Measurements from ENCODE around the gene IGSF21.
"Not testable (repeated sequence)": the region's sequence is repeated elsewhere in the genome, so short reads cannot be mapped to it uniquely, and the experiment has no call there.

IGSF21 gene

DNA sequence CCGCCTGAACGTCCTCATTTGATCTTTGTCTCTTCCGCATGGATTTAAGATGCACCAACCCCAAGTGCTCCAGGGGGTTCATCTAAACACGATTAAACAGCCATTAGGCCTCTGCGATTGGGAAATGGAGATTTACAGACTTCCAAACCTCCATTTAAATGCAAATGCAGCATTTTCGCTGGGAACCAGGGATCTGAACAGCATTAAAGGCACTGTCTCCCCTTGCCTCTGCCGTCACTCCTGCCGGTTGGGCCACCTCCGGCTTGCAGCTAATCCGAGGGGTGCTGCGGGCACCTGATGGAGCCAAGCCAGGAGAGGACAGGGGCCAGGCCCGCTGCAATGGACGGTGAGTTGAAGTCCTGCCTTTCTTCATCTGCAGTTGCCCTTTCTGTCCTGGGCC lies 302.8 kb downstream of the IGSF21 start:
- DNase-seq, result no peak

DNA sequence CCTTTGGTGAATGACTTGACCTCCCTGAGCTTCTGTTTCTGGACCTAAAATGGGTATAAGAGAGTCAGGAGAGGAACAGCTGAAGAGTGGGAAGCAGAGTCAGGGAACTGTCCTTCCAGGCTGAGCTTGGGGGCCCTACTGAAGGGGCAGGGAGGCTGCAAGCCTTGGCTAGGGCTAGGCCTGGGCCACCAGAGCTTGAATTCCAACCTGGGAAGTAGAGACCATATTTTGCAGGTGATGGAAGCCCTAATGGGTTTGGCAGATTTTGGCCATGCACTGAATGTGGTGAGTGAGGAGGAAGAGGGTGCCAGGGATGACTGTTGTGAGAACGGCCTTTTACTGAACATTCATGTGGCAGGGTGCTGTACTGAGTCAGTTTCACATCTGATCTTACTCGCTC lies 303.7 kb downstream of the IGSF21 start:
- no peak for DNase-seq

DNA sequence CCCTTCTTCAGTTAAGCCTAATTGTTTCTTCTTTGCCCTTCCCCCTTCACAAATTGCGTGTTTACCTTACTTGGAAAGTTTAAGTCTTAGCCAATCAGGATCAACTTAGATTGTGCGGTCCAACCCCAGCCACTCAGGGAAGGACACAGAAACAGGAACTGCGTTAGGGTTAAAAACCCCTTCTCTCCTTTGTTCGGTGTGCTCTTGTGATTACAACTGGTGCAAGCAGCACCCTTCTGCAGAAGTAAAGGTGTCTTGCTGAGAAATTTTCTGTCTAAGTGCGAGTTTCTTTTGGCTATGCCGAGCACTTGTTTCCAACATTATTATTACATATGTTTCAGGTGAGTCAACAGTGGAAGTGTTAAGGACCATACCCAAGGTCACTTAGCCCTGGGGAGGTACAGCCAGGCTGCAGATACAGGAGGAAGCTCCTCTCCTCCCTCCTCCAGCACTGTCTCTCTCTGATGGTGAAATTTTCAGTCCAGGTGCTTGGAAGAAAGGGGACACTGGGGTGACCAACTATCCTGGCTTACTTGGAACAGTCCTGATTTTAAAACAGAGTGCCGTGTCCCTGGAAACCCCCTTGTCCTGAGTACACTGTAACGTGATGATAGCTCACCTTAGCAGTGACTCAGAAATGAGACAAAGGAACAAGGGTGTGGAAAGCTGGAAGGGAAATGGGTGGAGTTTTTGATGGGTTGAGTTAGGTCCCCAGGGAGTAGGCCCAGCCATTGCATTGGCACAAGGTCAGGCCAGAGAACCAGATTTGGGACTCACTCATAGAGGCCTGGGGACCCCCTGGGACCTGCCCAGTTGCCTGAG lies 304.4 kb downstream of the IGSF21 start:
- DNase-seq, result no peak

DNA sequence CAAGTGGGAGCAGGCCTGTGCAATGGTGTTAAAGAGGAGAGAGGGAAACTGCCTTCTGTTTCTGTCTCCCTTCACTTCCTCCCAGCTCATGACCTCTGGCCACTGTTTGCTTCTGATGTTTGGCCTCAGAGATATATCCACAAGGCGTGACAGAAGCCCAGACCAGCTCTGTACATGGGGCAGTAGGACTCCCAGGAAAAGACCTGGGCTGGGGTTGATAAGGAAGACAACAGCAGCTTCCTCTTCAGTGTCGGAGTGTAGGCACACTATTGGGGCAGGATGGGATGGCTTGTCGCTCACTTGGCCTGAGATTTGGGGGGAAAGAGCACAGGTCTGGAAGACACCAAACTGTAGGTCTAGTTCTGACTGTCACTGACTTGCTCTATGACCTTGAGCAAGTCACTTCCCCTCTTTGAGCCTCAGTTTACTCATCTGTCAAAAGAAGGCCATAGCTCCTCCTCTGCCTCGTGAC lies 305.3 kb downstream of the IGSF21 start:
- DNase-seq, result no peak

DNA sequence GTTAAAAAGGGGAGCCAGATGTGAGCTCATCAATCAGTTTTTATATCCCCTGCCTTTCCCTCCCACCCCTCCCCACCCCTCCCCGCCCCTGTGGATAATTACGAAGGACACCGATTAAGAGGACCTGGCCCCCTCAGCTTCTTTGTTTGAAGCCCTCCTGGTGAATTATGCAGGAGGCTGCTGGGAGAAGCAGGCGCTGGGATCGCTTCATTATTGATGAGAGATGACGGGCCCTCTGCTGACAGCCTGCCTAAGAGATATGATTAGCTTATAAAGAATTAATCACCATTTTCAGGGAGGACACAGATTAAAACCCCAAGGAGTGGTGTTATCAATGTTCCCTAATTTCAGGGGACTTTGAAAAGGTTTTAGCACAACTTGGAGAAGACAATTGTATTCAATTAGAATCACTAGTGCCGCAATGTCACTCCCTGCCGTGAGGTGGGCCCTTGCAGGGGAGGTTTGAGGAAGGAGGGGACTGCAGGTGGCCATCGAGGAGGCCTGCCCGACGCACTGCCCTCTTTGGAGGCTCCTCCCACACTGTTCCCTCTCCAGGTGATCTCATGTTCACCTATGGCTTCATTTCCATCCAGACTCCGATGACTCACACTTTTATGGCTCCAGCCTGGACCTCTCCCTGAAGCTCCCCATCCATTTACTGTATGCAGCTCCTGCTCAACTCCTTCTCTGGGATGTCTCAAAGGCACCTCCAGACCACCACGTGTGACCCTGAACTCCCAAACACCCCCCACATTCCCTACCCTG lies 306.1 kb downstream of the IGSF21 start:
- DNase-seq, result no peak

DNA sequence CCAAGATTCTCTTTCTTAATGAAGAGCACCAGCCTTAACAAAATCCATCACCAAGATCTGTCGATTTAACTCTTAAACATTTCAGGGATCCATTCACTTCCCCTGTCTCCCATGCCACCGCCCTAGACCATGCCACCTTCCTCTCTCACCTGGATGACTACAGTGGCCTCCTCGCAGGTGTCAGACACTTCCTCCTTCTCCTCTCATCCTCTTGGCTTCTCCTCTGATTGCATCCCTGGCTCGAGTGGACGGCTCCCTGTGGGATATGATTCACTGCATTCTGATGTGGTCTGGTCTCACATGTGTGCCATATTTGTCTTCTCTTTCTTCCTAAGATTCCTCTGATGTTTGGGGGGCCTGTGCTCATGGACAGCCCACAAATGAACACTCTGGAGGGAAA lies 306.7 kb downstream of the IGSF21 start:
- no peak for DNase-seq

DNA sequence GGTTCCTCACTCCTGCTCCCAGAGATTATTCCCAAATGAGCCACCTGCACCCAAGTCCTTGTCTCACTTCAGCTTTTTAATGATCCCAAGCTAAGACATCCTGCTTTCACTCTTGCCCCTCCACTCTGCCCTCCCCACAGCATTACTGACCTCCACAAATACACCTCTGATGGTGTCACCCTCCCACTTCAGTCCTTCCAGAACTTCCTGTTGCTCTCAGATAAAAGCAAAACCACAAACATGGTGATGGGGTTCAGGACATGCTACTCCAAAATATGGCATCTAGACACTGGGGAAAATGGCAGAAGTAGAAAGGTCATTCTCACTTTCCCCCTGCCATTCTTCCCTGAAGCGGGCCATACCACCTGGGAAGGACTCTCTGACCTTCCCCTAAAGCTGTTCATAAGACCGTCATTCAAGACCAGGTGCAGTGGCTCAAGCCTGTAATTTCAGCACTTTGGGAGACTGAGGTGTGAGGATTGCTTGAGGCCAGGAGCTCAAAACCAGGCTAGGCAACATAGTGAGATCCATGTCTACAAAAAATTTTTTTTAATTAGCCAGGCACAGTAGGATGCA lies 307.4 kb downstream of the IGSF21 start:
- DNase-seq, result no peak

DNA sequence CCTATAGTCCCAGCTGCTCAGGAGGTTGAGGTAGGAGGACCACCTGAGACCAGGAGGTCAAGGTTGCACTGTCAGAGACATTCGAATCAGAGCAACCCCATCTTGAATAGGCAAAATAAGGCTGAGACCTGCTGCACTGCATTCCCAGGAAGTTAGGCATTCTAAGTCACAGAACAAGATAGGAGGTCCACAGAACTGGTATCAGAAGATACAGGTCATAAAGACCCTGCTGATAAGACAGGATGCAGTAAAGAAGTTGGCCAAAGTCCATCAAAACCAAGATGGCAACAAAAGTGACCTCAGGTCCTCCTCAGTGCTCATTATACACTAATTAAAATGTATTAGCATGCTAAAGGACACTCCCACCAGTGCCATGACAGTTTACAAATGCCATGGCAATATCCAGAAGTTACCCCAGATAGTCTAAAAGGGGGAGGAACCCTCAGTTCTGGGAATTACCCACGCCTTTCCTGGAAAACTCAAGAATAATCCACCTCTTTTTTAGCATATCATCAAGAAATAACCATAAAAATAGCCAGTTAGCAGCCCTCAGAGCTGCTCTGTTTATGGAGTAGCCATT lies 307.9 kb downstream of the IGSF21 start:
- DNase-seq, result no peak

DNA sequence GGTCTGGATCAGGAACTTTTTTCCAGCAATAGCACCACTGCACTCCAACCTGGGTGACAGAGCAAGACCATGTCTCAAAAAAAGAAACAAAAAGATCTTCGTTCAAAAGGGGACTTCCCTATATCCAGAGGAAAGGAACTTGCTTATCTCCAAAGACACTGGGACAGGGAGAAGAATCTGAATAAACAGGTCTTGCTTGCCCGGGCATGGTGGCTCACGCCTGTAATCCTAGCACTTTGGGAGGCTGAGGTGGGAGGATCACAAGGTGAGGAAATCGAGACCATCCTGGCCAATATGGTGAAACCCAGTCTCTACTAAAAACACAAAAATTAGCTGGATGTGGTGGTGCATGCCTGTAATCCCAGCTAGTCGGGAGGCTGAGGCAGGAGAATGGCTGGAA lies 308.5 kb downstream of the IGSF21 start:
- DNase-seq, result not testable (repeated sequence)

DNA sequence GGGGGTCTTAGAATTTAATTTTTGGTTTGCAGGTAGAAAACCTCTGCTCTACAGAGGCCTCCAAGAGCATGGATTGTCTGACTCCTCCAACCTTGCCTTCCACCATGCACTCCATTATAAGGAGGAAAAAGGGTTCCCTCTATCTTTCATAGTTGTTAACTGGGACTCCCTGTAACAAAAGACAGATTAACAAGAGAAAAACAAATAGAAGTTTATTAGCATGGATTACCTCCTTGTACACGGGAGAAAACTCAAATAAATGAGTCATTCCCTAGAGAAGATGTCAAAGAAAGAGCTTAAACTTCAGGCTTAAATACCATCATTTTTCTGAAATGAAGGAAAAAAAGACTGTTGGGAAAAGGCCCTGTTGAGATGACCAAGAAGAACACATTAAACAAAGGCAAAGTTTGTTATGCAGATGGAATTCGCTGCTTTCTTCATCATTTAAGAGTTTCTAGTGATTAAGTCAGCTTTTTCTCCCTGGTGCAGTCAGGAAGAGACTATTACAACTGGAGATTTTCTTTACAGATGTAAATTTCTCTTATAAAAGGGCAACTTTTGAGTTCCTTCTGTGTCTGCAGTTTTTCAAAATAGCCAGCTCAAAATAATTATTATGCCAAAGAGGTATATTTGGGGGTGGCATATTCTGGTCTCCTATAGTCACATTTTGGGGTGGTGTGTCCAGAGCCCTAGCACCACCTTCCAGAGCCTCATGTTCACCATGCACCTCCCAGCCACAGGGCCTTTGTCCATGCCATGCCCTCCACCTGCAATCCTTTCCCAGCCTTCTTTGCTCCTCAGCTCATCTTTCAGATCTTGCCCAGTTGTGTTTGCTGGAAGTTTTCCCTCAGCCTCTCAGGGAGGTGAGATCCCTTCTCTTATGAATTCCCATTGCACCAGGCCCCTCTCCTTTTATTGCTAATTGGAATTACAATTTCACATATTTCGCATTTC lies 310.0 kb downstream of the IGSF21 start:
- DNase-seq, result no peak

DNA sequence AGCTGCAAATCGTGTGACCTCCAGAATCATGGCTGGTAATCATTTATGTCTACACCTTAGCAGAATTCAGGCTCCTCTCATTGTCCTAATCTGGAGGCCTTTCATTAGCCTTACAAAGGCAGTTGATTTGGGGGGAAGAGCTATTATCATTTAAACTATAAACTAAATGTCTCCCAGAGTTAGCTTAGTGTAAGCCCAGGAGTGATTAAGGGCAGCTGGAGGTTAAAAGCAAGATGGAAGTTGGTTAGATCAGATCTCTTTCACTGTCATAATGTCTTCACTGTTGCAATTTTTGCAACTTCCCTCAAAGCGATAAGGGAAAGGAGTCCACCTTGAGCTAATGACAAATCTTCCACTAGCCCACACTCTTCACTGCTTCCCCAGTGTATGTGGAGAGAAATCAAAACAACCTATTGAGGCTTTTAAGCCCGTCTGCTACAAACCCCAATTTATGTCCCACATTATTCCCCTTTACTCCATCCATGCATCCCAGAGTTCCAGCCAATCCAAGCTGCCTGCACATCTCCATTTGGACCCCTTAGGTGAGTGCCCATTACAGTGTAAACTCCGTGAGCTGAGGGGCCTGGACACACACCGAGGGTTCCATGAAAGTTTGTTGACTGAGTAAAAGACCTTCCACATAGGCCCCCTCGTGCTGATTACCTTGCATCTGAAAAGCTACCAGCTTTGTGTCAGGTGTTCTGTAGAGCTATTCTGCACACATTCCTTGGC lies 311.7 kb downstream of the IGSF21 start:
- DNase-seq, result no peak

DNA sequence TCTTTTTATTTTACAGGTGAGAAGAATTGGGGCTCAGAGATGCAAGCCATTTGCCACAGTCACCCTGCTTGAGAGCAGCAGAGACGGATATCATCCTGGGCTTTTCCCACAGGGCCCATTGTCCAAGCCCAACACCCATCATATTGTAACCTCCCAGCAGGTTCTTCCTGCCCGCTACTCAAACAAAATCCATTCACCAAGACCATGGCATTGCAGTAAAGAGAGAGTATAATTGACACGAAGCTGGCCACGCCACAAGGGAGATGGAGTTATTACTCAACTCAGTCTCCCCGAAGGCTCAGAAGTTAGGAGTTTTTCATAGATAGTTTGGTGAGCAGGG lies 312.2 kb downstream of the IGSF21 start:
- no peak for DNase-seq

DNA sequence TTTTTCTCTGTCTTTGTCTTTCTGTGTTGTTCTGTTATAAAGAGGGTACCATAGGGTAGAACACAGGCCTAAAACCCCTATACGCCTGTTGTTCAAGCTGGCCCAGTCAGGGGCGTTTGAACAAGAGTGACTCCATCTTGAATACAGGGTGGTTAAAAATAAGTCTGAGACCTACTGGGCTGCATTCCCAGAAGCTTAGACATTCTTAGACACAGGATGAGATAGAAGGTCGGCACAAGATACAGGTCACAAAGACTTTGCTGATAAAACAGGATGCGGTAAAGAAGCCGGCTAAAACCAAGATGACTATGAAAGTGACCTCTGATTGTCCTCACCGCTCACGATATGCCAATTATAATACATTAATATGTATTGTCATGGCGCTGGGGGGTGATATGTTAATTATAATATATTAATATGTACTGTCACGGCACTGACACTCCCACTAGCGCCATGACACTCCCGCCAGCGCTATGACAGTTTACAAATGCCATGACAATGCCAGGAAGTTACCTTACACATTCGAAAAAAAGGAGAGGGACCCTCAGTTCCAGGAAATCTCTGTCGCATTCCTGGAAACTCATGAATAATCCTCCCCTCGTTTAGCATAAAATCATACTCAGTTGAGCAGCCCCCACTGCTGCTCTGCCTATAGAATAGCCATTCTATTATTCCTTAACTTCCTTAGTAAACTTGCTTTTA lies 314.6 kb downstream of the IGSF21 start:
- DNase-seq, result no peak

DNA sequence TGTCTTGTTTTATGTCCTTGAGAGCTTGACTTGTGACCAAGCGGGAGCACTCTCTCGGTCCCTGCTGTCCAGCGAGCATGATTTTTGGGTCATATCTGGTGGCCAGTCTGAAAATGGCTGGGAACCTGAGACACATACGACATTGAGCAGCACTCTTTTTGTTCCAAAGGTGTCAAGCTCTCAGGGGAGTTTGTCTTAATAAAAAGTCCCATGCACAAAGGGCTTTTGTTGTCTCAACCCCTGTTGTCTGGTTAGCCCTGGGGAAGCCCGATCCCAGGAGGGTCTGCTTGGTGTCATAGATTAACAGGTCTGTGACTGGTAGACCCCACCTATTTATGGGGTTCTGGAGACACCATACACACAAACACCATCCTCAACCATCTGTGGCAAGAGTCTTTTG lies 315.4 kb downstream of the IGSF21 start:
- no peak for DNase-seq

DNA sequence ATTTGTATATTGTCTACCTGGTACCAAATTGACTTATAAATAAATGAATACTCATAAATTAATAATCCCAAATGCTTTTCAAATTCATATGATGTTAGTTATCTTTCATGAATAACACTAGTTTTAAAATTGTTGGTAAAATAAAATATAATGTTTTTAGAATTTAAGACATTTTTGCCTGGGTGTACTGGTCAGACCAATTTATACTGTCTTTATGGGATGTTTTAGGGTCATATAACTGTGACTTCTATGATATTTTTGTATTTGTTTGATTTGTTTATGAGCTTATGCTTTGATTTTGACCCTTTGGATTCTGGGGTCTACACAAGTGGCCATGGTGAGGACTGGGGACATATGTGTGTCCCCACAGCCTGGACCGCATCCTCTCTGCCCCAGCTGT lies 319.0 kb downstream of the IGSF21 start:
- no peak for DNase-seq

All from fibroblast of skin of abdomen (primary cell).